Stomach (tissue), 9 donors: ENCODE measurements around the gene CFAP92. TPM values are rescaled to one million over a fixed set of nuclear protein-coding genes. Genes with fewer than 3 reads are reported as not detected.

Source experiments
- DNase-seq, 2 donors: peaks; one replicate each; pipeline versions ENCODE4 v3.0.0 to v3.0.0-alpha.2; 2013 to 2019
- H3K27ac ChIP-seq, 5 donors: fragments of 200-600 bp in 4 of 5; sonication (generic) in 4 of 5; one replicate each; pipeline ENCODE4 v1.5.1; 2013 to 2019; ENCODE audit warnings: mild to moderate bottlenecking in 1 of 5, moderate library complexity in 1 of 5
- H3K27me3 ChIP-seq, 3 donors: fragments of 200-600 bp; sonication (generic); one replicate each; pipeline ENCODE4 v1.5.1; 2017 to 2019; ENCODE audit warnings: mixed run types in 1 of 3
- H3K36me3 ChIP-seq, 4 donors: fragments of 200-600 bp; sonication (generic); 1 replicate in 3 of 4; 2 replicates in 1 of 4; pipeline ENCODE4 v1.5.1; 2016 to 2019
- H3K4me1 ChIP-seq, 4 donors: fragments of 200-600 bp; sonication (generic); one replicate each; pipeline ENCODE4 v1.5.1; 2016 to 2019
- H3K4me3 ChIP-seq, 4 donors: fragments of 200-600 bp; sonication (generic) in 3 of 4; one replicate each; pipeline ENCODE4 v1.5.1; 2016 to 2019; ENCODE audit warnings: mild to moderate bottlenecking in 1 of 4
- H3K9me3 ChIP-seq, 4 donors: fragments of 200-600 bp; sonication (generic); one replicate each; pipeline ENCODE4 v1.5.1; 2016 to 2019
- CTCF ChIP-seq, 7 experiments: fragments of 450-650 bp in 4 of 7; fragments of 200-600 bp in 3 of 7; sonication (generic) in 3 of 7; IDR thresholded peaks; one replicate each; pipeline ENCODE4 v1.5.1; 2016 to 2019; ENCODE audit warnings: antibody characterized with exemption in 7 of 7, control low read depth in 2 of 7, mild to moderate bottlenecking in 1 of 7
- EP300 ChIP-seq: sonication (generic); formaldehyde crosslinking; IDR thresholded peaks from one replicate; pipeline ENCODE4 v1.6.1; 2017; ENCODE audit warnings: antibody characterized with exemption
- POLR2A ChIP-seq, 4 donors: fragments of 450-650 bp; IDR thresholded peaks; one replicate each; pipeline ENCODE4 v1.6.1; 2016; ENCODE audit warnings: antibody characterized with exemption in 4 of 4, control low read depth in 2 of 4, mild to moderate bottlenecking in 1 of 4, moderate library complexity in 1 of 4
- POLR2AphosphoS5 ChIP-seq, 3 donors: sonication (generic); formaldehyde crosslinking; IDR thresholded peaks; one replicate each; pipeline ENCODE4 v1.6.1; 2016; ENCODE audit warnings: antibody characterized with exemption in 3 of 3
- WGBS, 5 donors: extraction: QIAGEN DNeasy Blood & Tissue Kit in 3 of 5; methylation state at CpG; one replicate each; pipeline versions ENCODE4 v1.1.5 to v1.1.7; 2013 to 2018; 5-methylcytosine and 5-hydroxymethylcytosine counted together
- intact Hi-C: fragments of 100-400 bp; cut with DNase I; formaldehyde crosslinking; loops from one replicate; pipeline ENCODE4 v1.15.1; 2023; ENCODE audit warnings: low total_unique reads
- polyA plus RNA-seq, 3 donors: library from polyadenylated mRNA; stranded (reverse); fragments of 200-250 nt; gene quantifications; one replicate each; pipeline ENCODE4 v1.2.3, GENCODE V29; 2013
- total RNA-seq, 5 donors: library from RNA; depleted of rRNA; stranded (reverse); fragments of >200 nt; gene quantifications; one replicate each; pipeline versions ENCODE4 v1.1.0 to v1.2.3, GENCODE V29; 2014 to 2016
- donor health status: healthy with polysubstance abuse.
- donor health status: Bipolar disorder and iron deficiency.
- donor health status: healthy.

Gene CFAP92
- total and polyA plus RNA-seq, 8 donors: 0.50 to 13.4 (median 2.3) TPM

GRCh38 chr3:129039271-129040038, 45.6 kb upstream of the CFAP92 start:
- intact Hi-C loops: no loop called here
- DNase-seq: peak; percentile 69 to 84
- Histone ChIP-seq H3K4me1 (peaks cover 0 to 28% (median 20%) of the 10 kb centered on the region in 4 donors), H3K36me3 (peaks cover 0 to under 1% (median 0%) of the 10 kb centered on the region in 4 donors), H3K27ac (no peak overlapping the region), H3K27me3 (no peaks in the 10 kb centered on the region), H3K9me3 (no peaks in the 10 kb centered on the region), H3K4me3 (no peak overlapping the region)
- 38 to 77% (median 65%) methylated on average over 8 to 14 of the region's 14 CpGs for WGBS, 5 donors
- TF ChIP-seq POLR2A (IDR thresholded peaks at IDR 0.05) (no peak), CTCF (IDR thresholded peaks at IDR 0.05) (no peak), POLR2AphosphoS5 (IDR thresholded peaks at IDR 0.05) (no peak), EP300 (no peak)

GRCh38 chr3:129038121-129038855, 44.4 kb upstream of the CFAP92 start:
- 88 to 92% (median 89%) methylated on average over 10 of the region's 10 CpGs for WGBS, 5 donors
- intact Hi-C loops: no loop called here
- no peak for TF ChIP-seq CTCF (IDR thresholded peaks at IDR 0.05)
- TF ChIP-seq EP300: no peak
- no peak for TF ChIP-seq POLR2A (IDR thresholded peaks at IDR 0.05)
- no peak for TF ChIP-seq POLR2AphosphoS5 (IDR thresholded peaks at IDR 0.05)
- no peak for DNase-seq
- Histone ChIP-seq H3K4me3 (no peak overlapping the region), H3K9me3 (no peaks in the 10 kb centered on the region), H3K27ac (no peak overlapping the region), H3K36me3 (peaks cover 0 to 10% (median 3%) of the 10 kb centered on the region in 4 donors), H3K27me3 (no peaks in the 10 kb centered on the region), H3K4me1 (peaks cover 0 to 30% (median 20%) of the 10 kb centered on the region in 4 donors)

GRCh38 chr3:129037093-129037419, 43.2 kb upstream of the CFAP92 start:
- no peak for DNase-seq
- H3K27ac ChIP-seq: no peak overlapping the region
- peaks cover 0 to 23% (median 4%) of the 10 kb centered on the region in 4 donors for H3K36me3 ChIP-seq
- no peaks in the 10 kb centered on the region for H3K27me3 ChIP-seq
- H3K9me3 ChIP-seq: no peaks in the 10 kb centered on the region
- H3K4me1 ChIP-seq: peaks cover 0 to 30% (median 20%) of the 10 kb centered on the region in 4 donors
- WGBS, 5 donors: 0 to 88% (median 56%) methylated on average over 2 of the region's 2 CpGs
- intact Hi-C loops: no loop called here
- TF ChIP-seq POLR2A (IDR thresholded peaks at IDR 0.05): no peak
- TF ChIP-seq CTCF (IDR thresholded peaks at IDR 0.05): no peak
- no peak for TF ChIP-seq EP300
- TF ChIP-seq POLR2AphosphoS5 (IDR thresholded peaks at IDR 0.05): no peak
- no peak overlapping the region for H3K4me3 ChIP-seq

- no peak overlapping the region for H3K4me3 ChIP-seq
- TF ChIP-seq EP300 (no peak), POLR2A (IDR thresholded peaks at IDR 0.05) (no peak), POLR2AphosphoS5 (IDR thresholded peaks at IDR 0.05) (no peak), CTCF (IDR thresholded peaks at IDR 0.05) (no peak)
- DNase-seq: no peak
- no peaks in the 10 kb centered on the region for H3K27me3 ChIP-seq
- H3K27ac ChIP-seq: peak overlapping the region in 1 of 5 donors; percentile 9
- H3K9me3 ChIP-seq: no peaks in the 10 kb centered on the region
- peaks cover 0 to 25% (median 7%) of the 10 kb centered on the region in 4 donors for H3K36me3 ChIP-seq
- WGBS, 5 donors: 77 to 87% (median 80%) methylated on average over 10 of the region's 10 CpGs
- H3K4me1 ChIP-seq: peaks cover 0 to 30% (median 20%) of the 10 kb centered on the region in 4 donors
- intact Hi-C loops: no loop called here
Measured at GRCh38 chr3:129036222-129037092, 42.6 kb upstream of the CFAP92 start.
